ENCODE data around the gene ENPEP. TPM values are rescaled to one million over a fixed set of nuclear protein-coding genes. Genes with fewer than 3 reads are reported as not detected.

The ENPEP gene
- total and polyA plus RNA-seq, 12 donors: 2.2 to 14.9 (median 3.9) TPM

DNA sequence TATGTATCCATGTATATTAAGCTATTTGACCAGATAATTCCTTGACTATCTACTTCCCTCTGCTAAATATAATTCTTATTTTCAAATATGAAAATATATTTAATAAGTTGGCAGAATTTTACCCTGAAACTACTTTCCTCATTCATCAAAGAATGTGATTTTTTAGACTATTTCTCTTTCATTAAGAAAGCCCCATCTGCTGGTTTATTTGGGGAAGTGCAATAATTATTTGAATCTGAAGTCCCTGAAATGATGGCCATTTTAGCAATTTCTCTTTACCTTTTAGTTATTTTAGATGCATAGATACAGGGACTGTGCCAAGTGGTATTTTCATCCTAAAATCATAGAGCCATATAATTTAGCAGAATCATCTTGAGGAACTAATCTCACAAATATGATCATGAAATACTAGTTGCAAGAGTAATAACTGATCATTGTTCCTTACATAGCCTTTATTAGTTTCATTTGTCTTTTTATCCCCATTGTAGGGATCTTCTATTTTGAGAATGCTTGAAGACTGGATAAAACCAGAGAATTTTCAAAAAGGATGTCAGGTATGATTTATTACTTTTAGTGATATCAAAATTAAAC is 39.0 kb downstream of the ENPEP start:
- Histone ChIP-seq H3K4me3 (no peak overlapping the region), H3K4me1 (peaks cover 0 to 14% (median 0%) of the 10 kb centered on the region in 9 donors), H3K27me3 (no peaks in the 10 kb centered on the region), H3K9me3 (no peaks in the 10 kb centered on the region), H3K36me3 (no peaks in the 10 kb centered on the region), H3K27ac (no peak overlapping the region)
- no peak for DNase-seq
- TF ChIP-seq, protein P1, sequence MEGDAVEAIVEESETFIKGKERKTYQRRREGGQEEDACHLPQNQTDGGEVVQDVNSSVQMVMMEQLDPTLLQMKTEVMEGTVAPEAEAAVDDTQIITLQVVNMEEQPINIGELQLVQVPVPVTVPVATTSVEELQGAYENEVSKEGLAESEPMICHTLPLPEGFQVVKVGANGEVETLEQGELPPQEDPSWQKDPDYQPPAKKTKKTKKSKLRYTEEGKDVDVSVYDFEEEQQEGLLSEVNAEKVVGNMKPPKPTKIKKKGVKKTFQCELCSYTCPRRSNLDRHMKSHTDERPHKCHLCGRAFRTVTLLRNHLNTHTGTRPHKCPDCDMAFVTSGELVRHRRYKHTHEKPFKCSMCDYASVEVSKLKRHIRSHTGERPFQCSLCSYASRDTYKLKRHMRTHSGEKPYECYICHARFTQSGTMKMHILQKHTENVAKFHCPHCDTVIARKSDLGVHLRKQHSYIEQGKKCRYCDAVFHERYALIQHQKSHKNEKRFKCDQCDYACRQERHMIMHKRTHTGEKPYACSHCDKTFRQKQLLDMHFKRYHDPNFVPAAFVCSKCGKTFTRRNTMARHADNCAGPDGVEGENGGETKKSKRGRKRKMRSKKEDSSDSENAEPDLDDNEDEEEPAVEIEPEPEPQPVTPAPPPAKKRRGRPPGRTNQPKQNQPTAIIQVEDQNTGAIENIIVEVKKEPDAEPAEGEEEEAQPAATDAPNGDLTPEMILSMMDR (IDR thresholded peaks at IDR 0.05): peak; percentile 41 to 84 (median 71)
- intact Hi-C loops (cut with DNase I): loop anchor here in 8 of 10 donors (2.0 to 10.0 kb wide), 9 partner anchors 170 to 518 kb away; no protein-coding TSS in a partner anchor
- no peak for ATAC-seq

DNA sequence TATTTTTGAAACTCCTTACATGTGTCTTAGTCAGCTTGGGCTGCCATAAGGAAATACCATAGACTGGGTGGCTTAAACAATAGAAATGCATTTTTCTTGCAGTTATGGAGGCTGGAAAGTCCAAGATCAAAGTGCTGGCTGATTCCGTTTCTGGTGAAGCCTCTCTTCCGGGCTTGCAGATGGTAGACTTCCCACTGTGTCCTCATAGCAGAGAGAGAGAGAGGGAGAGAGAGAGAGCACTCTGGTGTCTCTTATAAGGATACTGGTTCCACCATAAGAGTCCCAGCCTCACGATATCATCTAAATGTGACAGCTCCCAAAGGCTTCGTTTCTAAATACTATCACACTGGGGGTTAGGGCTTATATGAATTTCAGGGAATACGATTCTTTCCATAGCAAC is 39.7 kb downstream of the ENPEP start:
- Histone ChIP-seq H3K27me3 (peaks cover 0 to under 1% (median 0%) of the 10 kb centered on the region in 7 donors), H3K4me1 (peaks cover 0 to 14% (median 0%) of the 10 kb centered on the region in 9 donors), H3K36me3 (no peaks in the 10 kb centered on the region), H3K9me3 (no peaks in the 10 kb centered on the region), H3K27ac (peak overlapping the region in 1 of 10 donors; percentile 41), H3K4me3 (peak overlapping the region in 8 of 10 donors; percentile 19 to 59 (median 50))
- TF ChIP-seq, protein P1 (IDR thresholded peaks at IDR 0.05): no peak
- peak in 5 of 8 donors; percentile 37 to 60 (median 51) for ATAC-seq
- intact Hi-C loops (cut with DNase I): loop anchor here in 9 of 10 donors (2.0 to 10.0 kb wide), 11 partner anchors 171 to 518 kb away; no protein-coding TSS in a partner anchor
- no peak for DNase-seq
- 52 to 63% methylated on average over 5 of the region's 5 CpGs for WGBS, 2 donors

DNA sequence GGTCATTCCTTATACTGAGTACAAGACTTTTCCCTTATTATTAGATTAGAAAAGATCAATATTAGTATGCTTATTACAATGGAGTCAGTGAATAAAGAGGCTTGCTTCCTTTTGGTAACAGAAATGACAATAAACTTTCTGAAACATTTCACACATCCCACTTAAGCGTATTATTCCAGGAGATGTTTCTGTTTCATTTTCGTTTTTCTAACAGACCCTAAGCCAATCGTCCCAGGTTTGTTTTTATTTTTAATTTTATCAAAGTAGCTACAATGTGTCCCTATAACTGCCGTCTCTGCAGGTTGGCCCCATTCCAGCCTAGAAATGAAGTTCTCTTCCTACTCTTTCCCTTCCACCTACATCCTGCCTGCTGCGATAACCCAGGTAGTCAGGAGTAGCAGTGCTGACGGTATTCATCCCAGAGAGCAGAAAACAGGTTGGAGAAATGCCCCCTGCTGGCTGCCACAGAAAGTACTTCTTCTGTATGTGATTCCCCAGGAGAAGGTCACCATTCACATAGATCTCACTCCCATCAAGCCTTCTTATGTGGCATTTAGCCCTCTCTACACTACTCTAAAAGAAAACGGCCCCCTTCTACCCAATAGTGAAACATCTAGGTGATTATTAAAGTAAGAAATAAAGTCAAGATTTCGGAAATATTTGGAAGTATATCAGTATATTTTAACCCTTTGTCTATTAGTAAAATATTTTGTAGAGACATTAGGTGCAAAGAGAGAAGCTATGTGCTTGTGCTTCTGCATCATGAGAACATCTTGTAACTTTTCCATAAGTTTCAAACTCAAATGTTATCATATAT is 40.4 kb downstream of the ENPEP start:
- Histone ChIP-seq H3K27ac (peak overlapping the region in 4 of 10 donors; percentile 20 to 41 (median 24)), H3K36me3 (peaks cover 0 to 3% (median 0%) of the 10 kb centered on the region in 9 donors), H3K27me3 (peaks cover 0 to 4% (median 0%) of the 10 kb centered on the region in 7 donors), H3K4me1 (peaks cover 0 to 14% (median 0%) of the 10 kb centered on the region in 9 donors), H3K9me3 (no peaks in the 10 kb centered on the region), H3K4me3 (peak overlapping the region in 9 of 10 donors; percentile 12 to 59 (median 48))
- DNase-seq (peak; percentile 50 to 71), ATAC-seq (peak; percentile 71 to 93 (median 82))
- WGBS, 2 donors: 19 to 25% methylated on average over 8 of the region's 8 CpGs
- TF ChIP-seq, protein P1 (IDR thresholded peaks at IDR 0.05): peak; percentile 56 to 82 (median 79)
- intact Hi-C loops (cut with DNase I): loop anchor here in 9 of 10 donors (2.0 to 10.0 kb wide), 10 partner anchors 172 to 519 kb away; no protein-coding TSS in a partner anchor

DNA sequence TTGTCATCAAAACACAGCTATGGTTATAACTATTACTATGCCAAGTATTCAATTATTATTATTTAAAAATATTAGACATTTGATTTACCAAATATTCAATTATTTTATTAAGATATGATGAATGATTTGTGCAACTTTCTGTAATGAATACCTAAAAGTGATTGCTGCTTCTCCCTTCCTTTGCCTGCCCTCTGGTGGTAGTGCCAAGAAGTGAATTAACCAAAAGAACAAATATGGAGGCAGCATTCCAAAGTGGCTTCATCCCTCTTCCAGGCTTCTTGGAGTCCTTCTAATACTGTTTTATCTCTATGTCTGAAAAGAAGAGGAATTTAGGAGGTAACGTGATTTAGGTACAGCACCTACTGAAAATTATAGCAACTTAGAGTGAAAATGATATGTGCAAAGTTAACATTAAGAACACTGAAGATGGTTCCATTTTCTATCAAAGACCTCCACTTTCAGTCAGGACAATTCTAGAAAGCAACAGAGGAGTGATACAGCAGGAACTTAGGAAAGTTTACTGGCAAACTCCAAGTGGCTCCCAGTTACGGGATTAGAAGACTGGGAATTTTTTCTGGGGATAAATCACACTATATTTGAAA is 43.0 kb downstream of the ENPEP start:
- Histone ChIP-seq H3K4me1 (peaks cover 0 to 14% (median 0%) of the 10 kb centered on the region in 9 donors), H3K4me3 (no peak overlapping the region), H3K27me3 (peaks cover 0 to 4% (median 0%) of the 10 kb centered on the region in 7 donors), H3K9me3 (no peaks in the 10 kb centered on the region), H3K27ac (no peak overlapping the region), H3K36me3 (peaks cover 0 to 3% (median 0%) of the 10 kb centered on the region in 9 donors)
- WGBS, 2 donors: 78 to 84% methylated on average over 2 of the region's 2 CpGs
- DNase-seq (no peak), ATAC-seq (no peak)
- TF ChIP-seq, protein P1 (IDR thresholded peaks at IDR 0.05): peak; percentile 37 to 81 (median 70)
- intact Hi-C loops (cut with DNase I): loop anchor here in 6 of 10 donors (5.0 to 10.0 kb wide), 6 partner anchors 174 to 522 kb away; no protein-coding TSS in a partner anchor
